HG03558 (cell line): Measurements from ENCODE around the gene RELB.
"Not testable (repeated sequence)": the region's sequence is repeated elsewhere in the genome, so short reads cannot be mapped to it uniquely, and the experiment has no call there.

ENCODE experiments used
- ATAC-seq: cut with Tn5 transposase; IDR thresholded peaks from one replicate; pipeline ENCODE4 v1.9.1; 2021; ENCODE audit warnings: moderate number of reproducible peaks; ENCODE audit not compliant: unreplicated experiment; ENCODE audit errors: extremely low read depth

Gene RELB

DNA sequence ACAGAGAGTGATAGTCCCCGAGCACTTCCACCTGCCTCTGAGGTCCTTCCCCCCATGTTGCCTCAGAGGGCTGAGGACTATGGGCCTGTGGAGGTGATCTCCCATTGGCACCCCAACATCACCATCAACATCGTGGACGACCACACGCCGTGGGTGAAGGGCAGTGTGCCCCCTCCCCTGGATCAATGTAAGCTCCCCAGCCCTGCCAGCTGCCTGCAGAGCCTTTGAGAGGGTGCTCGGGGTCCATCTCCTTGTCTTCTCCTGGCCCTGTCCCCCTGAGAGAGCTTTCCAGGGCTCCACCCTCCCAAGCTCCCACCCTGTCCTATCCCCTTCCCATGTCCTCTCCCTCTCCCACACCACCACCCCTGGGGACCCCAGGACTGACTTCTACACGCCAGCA is 14.9 kb upstream of the RELB start:
- ATAC-seq = no peak

DNA sequence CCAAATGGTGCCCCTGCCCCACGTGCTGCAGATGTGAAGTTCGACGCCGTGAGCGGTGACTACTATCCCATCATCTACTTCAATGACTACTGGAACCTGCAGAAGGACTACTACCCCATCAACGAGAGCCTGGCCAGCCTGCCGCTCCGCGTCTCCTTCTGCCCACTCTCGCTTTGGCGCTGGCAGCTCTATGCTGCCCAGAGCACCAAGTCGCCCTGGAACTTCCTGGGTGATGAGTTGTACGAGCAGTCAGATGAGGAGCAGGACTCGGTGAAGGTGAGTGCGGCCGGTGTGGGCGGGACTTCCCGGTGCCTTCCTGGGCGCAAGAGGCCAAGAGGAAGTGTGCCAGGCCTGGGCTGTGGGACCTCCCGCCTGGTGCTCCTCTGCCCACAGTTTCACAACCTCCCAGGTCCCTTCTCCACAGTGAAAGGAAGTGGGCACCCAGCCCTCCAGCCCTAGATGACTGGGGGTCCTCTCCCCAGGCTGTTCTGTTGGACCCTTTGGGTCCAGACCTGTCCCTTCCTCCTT is 14.1 kb upstream of the RELB start:
- no peak for ATAC-seq

DNA sequence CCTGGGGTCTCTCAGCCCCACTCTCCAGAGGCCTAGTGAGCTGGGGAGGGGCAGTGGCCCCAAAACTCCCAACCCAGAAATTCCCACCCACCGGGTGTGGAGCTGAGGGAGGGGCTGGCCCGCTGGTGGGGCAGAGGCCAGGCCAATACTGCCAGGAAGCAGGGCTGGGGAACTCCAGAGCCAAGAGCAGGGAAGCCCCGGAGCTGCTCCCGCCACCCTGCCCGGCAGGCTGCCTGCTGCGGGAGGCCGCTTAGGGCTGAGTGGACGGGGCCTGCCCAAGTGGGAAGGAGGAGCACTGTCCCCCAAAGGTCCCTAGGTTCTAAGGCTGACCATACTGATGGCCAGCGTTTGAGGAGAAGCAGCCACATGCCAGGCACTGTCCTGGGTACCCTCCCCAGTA is 13.0 kb upstream of the RELB start:
- ATAC-seq = no peak

DNA sequence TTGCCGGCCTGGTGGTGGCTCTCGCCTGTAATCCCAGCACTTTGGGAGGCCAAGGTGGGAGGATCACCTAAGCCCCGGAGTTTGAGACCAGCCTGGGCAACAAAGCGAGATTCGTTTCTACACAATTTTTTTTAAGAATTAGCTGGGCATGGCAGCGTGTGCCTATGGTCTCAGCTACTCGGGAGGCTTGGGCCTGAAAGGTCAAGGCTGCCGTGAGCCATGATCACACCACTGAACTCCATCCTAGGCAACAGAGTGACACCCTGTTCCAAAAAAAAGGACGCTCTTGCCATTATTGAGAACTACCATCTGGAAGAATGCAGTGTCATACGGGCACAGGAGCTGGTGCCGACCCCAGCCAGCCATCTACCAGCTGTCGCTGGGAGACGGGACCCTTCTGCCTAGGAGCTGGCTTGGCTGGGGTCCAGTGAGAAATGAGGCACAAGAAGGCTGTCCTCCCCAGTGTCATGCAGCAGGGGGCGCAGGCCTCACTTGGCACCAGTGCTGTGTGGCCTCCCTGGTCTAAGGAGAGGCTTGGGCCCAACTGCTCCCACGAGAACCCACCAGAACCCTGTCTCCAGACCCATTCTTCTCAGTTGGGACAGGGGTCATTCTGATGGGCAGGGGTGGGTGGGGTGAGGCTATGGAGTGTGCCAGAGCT is 12.2 kb upstream of the RELB start:
- ATAC-seq = no peak

DNA sequence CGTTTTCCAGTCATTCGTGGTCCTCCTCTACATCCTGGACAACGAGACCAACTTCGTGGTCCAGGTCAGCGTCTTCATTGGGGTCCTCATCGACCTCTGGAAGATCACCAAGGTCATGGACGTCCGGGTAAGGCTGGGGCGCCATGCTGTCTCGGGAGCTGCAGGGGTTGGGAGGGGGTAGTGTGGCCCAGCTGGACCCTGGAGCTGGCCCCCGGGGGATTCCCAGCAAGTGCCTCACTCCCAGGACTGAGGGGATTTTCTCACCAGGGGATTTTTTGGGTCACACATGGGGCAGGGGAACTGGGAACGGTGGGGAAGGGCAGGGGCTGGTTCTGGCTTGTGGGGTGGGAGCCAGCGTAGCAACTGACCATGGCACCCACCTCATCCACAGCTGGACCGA is 10.8 kb upstream of the RELB start:
- no peak for ATAC-seq

DNA sequence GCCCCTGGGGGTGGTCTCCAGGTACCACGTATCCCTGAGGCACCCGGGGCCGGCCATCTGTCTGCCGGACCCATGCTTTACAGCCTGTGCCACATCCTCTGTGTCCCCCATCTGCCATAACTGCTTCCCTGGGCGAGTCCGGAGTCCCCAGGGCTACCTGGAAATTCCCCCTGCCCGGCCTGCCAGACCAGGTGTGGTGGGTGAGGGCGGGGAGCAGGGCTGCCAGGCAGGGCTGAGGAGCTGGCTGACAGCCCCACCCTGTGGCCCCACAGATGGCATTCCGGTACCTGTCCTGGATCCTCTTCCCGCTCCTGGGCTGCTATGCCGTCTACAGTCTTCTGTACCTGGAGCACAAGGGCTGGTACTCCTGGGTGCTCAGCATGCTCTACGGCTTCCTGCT is 10.3 kb upstream of the RELB start:
- ATAC-seq = no peak

DNA sequence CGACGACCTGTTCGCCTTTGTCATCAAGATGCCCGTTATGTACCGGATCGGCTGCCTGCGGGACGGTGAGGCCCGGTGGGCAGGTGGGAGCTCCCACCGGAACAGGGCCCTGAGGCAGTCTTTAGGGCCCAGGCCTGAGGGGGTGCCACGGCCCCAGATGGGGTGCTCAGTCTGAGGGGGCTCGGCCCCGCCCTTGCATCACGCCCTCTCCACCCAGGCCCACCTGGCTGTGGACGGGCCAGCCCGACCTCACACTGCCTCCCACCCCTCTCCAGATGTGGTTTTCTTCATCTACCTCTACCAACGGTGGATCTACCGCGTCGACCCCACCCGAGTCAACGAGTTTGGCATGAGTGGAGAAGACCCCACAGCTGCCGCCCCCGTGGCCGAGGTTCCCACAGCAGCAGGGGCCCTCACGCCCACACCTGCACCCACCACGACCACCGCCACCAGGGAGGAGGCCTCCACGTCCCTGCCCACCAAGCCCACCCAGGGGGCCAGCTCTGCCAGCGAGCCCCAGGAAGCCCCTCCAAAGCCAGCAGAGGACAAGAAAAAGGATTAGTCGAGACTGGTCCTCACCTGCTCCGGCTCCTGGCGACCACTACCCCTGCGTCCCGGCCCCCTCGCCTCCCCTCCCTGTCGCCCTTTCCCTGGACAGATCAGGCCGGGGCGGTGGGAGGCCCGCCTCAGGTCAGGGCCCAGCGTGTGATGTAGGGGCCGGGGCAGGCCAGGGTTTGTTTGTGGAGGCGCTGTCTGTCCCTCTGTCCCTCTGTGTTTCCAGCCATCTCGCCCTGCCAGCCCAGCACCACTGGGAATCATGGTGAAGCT is 8.7 kb upstream of the RELB start:
- no peak for ATAC-seq

DNA sequence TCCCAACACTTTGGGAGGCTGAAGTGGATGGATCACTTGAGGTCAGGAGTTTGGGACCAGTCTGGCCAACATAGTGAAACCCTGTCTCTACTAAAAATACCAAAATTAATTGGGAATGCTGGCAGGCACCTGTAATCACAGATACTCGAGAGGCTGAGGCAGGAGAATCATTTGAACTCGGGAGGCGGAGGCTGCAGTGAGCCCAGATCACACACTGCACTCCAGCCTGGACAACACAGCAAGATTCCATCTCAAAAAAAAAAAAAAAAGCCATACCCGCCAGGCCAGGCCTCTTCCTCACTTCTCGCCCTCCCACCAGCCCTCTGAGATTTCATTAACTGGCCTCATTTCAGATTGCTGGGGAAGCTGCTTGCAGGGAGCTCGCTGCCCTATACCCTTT is 7.7 kb upstream of the RELB start:
- ATAC-seq = no peak

DNA sequence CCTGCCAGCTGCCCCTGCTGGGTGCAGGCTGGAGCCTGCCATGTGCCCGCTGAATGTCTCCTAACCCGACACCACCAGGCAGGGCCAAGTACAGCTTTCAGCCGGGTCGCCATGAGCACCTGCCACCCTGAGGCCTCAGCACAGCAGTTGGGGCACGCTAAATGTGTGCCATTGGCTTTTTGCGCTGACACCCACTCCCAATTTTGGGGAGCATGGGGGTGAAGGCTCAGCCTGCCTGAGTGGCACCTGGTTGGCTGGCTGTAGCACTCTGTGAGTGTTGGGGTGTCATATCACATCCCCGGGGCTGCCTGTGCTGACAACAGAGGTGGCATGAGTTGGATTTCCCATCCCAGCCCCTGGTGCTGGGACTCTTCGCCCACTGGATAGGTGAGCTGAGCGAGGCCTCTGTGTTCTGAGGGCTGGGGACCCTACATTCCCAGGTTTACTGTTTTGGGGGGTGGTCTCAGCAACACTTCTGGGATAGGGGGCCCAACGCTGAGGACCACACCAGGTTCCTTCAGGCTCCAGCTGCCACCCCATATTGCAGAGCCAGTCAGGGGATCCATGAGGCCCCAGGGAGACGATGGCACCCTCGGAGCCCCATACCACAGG is 7.2 kb upstream of the RELB start:
- ATAC-seq = no peak

DNA sequence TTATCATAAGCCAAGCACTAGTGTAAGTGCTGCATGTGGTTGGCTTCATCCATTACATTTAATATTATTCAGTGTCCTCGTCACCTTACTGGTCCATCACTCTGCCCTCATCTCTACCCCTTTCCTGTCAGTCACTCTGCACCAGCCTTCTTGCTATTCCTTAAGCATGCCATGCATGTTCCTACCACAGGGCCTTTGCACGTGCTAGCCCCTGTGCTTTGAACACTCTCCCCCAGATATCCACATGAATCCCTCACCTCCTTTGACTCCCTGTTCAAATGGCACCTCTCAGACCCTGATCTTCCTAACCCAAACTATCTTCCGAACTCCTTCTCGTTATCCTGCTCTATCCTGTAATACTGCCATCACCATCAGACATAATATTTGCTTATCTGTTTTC is 3.2 kb upstream of the RELB start:
- ATAC-seq = no peak

DNA sequence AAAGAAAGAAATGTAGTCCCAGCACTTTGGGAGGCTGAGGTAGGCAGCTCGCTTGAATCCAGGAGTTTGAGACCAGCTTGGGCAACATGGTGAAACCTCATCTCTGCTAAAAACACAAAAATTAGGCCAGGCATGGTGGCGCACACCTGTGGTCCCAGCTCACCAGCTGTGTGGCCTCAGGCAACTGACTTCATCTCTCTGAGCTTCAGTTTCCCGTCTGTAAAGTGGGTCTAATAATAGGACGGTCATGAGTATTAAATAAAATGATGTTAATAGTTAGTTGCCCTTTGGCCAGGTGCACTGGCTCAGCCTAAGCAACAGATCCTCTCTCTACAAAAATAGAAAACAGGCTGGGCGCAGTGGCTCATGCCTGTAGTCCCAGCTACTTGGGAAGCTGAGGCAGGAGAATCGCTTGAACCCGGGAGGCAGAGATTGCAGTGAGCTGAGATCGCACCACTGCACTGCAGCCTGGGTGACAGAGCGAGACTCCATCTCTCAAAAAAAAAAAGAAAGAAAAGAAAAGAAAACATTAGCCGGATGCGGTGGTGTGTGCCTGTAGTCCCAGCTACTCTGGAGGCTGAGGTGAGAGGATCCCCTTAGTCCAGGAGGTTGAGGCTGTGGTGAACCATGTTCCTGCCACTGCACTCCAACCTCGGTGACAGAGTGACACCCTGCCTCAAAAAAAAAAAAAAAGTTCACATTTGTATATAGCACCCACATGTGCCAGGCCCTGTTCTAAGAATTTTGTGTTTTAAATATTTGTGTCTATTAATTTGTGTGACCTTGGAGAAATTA is 1.9 kb upstream of the RELB start:
- not testable (repeated sequence) for ATAC-seq

DNA sequence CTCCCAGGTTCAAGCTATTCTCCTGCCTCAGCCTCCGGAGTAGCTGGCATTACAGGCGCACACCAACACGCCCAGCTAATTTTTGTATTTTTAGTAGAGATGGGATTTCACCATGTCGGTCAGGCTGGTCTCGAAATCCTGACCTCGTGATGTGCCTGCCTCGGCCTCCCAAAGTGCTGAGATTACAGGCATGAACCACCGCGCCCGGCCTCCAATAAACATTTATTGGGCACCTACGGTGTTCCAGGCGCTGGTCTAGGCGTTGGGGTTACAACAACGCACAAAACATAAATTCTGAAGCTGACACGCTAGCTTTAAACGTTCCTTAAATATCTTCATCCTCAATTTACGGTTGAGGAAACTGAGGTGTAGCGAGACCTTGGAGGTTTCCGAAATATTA is 599 bp upstream of the RELB start:
- ATAC-seq = not testable (repeated sequence)

DNA sequence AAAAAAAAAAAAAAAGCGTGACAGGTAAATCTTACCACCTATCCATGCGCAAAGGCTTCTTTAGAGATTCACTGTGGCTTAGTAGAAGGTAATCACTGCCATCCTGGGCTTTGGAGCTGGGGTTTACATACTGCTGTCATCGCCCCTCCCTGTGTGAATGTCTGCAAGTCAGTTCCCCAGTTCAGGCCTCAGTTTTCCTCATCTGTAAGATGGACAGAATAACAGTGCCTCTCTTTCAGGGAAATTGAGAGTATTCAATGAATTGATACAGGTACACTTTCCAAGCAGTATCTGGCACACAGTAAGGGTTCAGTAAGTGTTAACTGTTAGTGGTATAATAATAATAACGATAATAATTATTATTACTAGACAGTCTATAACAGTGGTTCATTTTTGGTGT is 2.2 kb downstream of the RELB start:
- ATAC-seq = no peak

DNA sequence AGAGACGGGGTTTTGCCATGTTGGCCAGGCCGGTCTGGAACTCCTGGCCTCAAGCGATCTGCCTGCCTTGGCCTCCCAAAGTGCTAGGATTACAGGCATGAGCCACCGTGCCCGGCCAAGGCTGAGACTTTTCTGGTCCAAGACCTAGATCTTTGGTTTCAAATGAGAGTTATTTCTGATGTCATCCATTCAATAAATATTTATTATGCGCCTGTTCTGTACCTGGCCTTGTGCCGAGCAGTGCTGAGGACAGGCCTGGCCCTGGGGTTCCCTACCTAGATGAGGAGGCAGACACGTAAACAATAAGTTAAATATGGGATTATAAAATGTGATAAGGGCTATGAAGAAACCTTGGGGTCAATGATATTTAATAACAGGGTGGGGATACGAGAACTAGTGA is 4.5 kb downstream of the RELB start:
- no peak for ATAC-seq

DNA sequence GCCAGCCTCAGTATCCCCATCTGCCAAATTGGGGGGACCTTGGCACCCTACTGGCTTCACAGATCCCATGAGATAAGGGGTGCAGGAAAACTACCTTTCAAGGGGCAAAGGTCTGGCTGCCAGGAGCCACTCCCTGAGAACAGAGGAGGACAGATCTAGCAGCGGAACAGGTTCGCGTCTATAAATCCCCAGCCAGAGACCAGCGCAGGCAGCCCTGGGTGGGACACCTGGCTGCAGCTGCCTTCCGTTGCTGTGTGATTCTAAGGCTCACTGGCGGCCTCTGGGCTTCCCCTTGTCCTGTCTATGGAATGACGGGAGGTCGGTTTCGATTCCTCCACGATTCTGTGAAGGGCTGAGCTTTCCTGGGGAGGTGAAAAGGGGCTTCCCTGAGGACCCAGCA is 7.3 kb downstream of the RELB start:
- ATAC-seq = no peak

DNA sequence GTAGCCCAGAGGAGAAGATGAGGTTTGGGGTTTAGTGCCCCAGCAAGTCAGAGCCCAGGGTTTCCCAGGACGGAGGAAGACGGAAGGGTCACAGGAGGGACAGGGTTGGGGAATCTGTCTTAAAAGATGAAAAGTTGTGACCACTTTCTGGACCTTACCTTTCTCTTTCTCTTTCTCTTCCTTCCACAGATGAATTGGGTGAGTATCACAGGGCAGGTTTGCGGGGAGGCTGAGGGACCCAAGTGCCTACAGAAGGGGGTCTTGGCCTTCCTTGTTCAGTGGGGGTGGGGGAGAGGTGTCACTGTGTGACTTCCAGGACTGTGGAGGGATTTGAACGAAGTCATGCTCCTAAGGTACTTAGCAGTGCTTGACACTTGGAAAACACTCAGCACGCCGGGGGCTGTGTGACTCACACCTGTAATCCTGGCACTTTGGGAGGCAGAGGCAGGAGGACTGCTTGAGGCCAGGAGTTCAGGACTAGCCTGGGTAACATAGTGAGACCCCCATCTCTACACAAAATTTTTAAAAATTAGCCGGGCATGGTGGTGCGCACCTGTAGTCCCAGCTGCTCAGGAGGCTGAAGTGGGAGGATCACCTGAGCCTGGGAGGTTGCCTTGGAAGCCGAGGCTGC is 8.5 kb downstream of the RELB start:
- ATAC-seq = no peak

DNA sequence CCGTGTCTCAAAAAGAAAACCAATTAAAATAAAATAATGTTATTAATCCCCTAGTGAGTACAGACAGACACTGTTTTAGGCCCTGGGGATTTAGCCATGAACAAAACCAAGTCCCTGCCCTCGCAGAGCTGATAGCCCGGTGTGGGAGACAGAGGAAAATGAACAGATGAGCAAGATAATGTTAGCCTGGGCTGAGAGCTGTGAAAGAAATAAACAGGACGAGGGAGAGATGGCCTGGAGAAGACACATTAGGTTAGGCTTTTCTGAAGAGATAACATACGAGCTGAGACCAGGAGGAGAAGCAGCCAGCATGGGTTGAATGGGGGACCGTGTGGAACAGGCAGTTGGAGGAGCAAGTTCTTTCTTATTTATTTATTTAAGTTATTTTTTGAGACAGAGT is 9.0 kb downstream of the RELB start:
- no peak for ATAC-seq

DNA sequence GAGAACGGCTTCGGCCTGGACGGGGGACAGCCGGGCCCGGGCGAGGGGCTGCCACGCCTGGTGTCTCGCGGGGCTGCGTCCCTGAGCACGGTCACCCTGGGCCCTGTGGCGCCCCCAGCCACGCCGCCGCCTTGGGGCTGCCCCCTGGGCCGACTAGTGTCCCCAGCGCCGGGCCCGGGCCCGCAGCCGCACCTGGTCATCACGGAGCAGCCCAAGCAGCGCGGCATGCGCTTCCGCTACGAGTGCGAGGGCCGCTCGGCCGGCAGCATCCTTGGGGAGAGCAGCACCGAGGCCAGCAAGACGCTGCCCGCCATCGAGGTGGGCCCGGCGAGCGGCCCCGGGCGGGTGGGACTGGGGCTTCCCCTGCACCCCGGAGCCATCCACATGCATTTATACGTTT is 10.7 kb downstream of the RELB start:
- ATAC-seq = no peak

DNA sequence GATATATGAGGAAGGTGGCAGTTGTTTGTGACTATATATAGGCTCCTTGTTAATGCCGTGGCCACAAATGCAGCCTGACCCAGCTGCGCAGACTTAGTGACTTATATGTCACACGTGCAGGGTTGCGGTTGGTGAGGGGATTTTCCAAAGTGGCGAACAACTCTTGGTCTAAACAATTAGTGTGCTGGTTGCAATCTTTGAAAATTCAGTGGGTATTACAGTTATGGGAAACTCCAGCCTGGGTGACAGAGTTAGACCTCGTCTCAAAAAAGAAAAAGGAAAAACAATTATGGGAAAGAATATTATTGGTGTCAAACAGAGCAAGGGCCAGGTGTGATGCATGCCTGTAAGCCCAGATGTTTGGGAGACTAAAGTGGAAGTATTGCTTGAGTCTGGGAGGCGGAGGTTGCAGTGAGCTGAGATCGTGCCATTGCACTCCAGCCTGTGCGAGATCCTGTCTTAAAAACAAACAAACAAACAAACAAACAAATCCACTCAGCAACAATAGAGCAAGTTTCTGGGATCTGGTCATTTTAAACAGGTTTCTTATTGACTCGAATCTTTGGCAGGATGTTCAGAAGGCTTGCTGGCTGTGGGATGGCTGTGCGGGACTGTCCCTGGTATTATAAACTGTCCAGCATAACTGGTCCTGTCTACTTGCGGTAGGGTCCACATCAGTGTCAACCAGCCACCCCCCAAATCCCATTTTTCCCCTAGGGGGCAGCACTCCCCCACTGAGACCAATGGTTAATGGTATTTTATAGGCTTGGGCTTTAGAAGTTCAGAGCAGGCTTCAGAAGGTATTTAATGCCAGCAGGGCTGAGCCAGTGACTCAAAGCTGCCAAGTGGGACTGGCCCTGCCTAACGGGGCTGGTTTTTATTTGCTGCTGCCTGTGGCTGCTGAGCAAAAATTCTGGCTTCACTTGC is 15.4 kb downstream of the RELB start:
- ATAC-seq = no peak
